ENCODE measurements around the gene NSDHL. TPM values are rescaled to one million over a fixed set of nuclear protein-coding genes. Genes with fewer than 3 reads are reported as not detected.
A peak's percentile ranks its signal among the peaks of the same experiment; 100 is the strongest.

Gene NSDHL
- total RNA-seq, 1 experiment from 2014 or later, result 31.6 TPM

DNA sequence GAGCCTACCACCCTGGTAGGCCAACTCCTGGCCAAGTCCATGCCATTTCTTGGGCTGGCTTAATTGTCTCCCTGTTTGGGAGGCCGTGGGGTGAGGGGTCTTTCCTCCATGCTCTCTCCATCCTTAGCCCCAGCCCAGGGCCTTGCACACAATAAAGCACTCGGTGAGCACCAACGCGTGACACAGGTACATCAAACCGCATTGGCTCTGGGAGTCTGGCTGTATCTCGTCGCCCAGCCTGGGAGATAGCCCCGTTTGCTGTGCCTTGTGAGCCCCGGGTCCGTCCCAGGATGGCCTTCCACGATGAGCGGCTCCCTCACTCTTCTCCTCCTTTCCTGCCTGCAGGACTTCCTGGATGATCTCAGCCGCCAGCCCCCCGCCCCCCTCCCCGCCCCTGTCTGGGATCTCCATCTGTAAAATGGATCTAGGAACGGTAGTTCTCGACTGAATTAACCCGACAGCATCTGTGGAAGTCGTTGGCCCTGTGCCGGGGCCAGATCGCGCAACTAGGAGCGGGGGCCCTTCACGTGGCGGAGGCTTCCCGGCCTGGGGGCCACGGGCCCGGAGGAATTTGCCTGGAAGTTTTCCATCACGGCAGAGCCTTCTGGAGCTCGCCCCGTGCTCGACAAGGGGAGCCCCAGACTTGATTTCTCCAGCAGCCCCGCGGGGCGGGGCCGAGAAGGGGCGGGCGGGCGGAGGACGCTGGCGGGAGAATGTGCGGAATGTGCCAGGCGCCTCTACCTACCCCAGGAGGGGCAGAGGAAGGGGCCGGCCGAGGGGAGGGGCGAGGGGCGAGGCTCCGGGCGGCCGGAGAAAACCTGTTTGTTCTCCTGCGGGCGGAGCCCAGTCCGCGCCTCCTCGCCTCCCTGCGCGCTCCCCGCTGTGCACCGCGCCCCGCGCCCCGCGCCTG, 66.6 kb downstream of the NSDHL start, which contains the start of gene ZNF185:
ZNF185 (plus strand) TSS at position 846 of the 910 bp plus-strand sequence. CDS start 16,423 bp downstream, outside the sequence.
- DNase-seq, result peak; percentile 90
- no peaks in the 10 kb centered on the region for H3K79me2 ChIP-seq (ENCODE audit: insufficient read depth, low read length)
- H3K4me2 ChIP-seq (ENCODE audit: insufficient read depth, insufficient read length, low read length), result peak within 1 kb of the TSS; percentile 49
- Mint-ChIP-seq H3K27ac (peak within 1 kb of the TSS in 1 of 3 experiments; percentile 87; a peak in 1 of 7 replicates), H3K27me3 (ENCODE audit: low read depth) (peaks cover 23% of the 10 kb centered on the region), H3K9me3 (peaks cover 72 to 79% of the 10 kb centered on the region in 2 experiments), H3K4me3 (peak within 1 kb of the TSS; percentile 48 to 63), H3K4me1 (peaks cover 28 to 43% of the 10 kb centered on the region in 2 experiments), H3K36me3 (ENCODE audit: insufficient read depth in 1 of 3, low read depth in 3 of 3) (peaks cover 0 to 12% (median 7%) of the 10 kb centered on the region in 3 experiments; a peak in 5 of 7 replicates)
- peaks cover 9% of the 10 kb centered on the region for H3K23me2 ChIP-seq (ENCODE audit: insufficient read length, low read depth, low read length, poor library complexity, severe bottlenecking)
- H3K27ac ChIP-seq (ENCODE audit: insufficient read length, low read depth, low read length), result no peak within 1 kb of the TSS
- no peak within 1 kb of the TSS for H4K91ac ChIP-seq (ENCODE audit: insufficient read length, low read depth, low read length)
- no peak within 1 kb of the TSS for H2AK5ac ChIP-seq (ENCODE audit: insufficient read length, low read length)
- H3K4ac ChIP-seq (ENCODE audit: low read depth, low read length), result no peak within 1 kb of the TSS
- peaks cover 33% of the 10 kb centered on the region for H3K9me3 ChIP-seq (ENCODE audit: control insufficient read depth, low read depth, low read length)
- H3K79me1 ChIP-seq (ENCODE audit: insufficient read depth, low read depth, low read length, poor library complexity, severe bottlenecking), result no peaks in the 10 kb centered on the region
- no peak within 1 kb of the TSS for H3K9ac ChIP-seq (ENCODE audit: extremely low read depth, insufficient read length, low read length)
- no peak within 1 kb of the TSS for H2BK120ac ChIP-seq (ENCODE audit: low read depth, low read length, poor library complexity, severe bottlenecking)
- H4K20me1 ChIP-seq (ENCODE audit: control insufficient read depth, insufficient read depth, insufficient read length), result no peaks in the 10 kb centered on the region
- no peak within 1 kb of the TSS for H3K56ac ChIP-seq (ENCODE audit: insufficient read length, low read depth, low read length)
- H2BK20ac ChIP-seq (ENCODE audit: low read depth, low read length, poor library complexity, severe bottlenecking), result no peak within 1 kb of the TSS
- no peak within 1 kb of the TSS for H3T11ph ChIP-seq (ENCODE audit: low read length)
- peak within 1 kb of the TSS; percentile 56 for H3K18ac ChIP-seq (ENCODE audit: insufficient read length, low read depth, low read length)
- H2AFZ ChIP-seq (ENCODE audit: low read length), result no peak within 1 kb of the TSS
- no peak within 1 kb of the TSS for H2BK5ac ChIP-seq (ENCODE audit: insufficient read length, low read length)
- no peaks in the 10 kb centered on the region for H3K27me3 ChIP-seq (ENCODE audit: insufficient read depth, low read length)
- WGBS (ENCODE audit: extremely low coverage, insufficient read length, low lambda C conversion rate), result no CpG with 5 or more reads among the region's 64 CpGs
- H3K14ac ChIP-seq (ENCODE audit: insufficient read depth, low read length), result no peak within 1 kb of the TSS; the same call in 1 of the 2 replicates
- H3K4me1 ChIP-seq (ENCODE audit: insufficient read depth, low read length), result no peaks in the 10 kb centered on the region; the same call in 1 of the 2 replicates
- H4K5ac ChIP-seq (ENCODE audit: insufficient read length, low read depth, low read length), result no peak within 1 kb of the TSS
- no peak within 1 kb of the TSS for H2BK15ac ChIP-seq (ENCODE audit: low read depth, low read length)
- H4K8ac ChIP-seq (replicated peaks; ENCODE audit: insufficient read length, low read depth, low read length), result no peak within 1 kb of the TSS
- no peak within 1 kb of the TSS for H2BK12ac ChIP-seq (ENCODE audit: insufficient read length, low read depth, low read length)
- H3K23ac ChIP-seq (ENCODE audit: insufficient read length, low read depth, low read length), result no peak within 1 kb of the TSS
- TF ChIP-seq, protein P1, sequence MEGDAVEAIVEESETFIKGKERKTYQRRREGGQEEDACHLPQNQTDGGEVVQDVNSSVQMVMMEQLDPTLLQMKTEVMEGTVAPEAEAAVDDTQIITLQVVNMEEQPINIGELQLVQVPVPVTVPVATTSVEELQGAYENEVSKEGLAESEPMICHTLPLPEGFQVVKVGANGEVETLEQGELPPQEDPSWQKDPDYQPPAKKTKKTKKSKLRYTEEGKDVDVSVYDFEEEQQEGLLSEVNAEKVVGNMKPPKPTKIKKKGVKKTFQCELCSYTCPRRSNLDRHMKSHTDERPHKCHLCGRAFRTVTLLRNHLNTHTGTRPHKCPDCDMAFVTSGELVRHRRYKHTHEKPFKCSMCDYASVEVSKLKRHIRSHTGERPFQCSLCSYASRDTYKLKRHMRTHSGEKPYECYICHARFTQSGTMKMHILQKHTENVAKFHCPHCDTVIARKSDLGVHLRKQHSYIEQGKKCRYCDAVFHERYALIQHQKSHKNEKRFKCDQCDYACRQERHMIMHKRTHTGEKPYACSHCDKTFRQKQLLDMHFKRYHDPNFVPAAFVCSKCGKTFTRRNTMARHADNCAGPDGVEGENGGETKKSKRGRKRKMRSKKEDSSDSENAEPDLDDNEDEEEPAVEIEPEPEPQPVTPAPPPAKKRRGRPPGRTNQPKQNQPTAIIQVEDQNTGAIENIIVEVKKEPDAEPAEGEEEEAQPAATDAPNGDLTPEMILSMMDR (conservative IDR thresholded peaks at IDR 0.05), result no peak

Measured in H9 (cell line).